HepG2 (cell line): ENCODE data around the gene INSYN2B. TPM values are rescaled to one million over a fixed set of nuclear protein-coding genes. Genes with fewer than 3 reads are reported as not detected.

Source experiments
- ARID4A ChIP-seq: sonication (generic); formaldehyde crosslinking; IDR thresholded peaks from 2 replicates; pipeline ENCODE4 v1.5.0; 2020; ENCODE audit warnings: mild to moderate bottlenecking, missing genetic modification reagents, borderline replicate concordance
- EED ChIP-seq: sonication (generic); formaldehyde crosslinking; IDR thresholded peaks from 2 replicates; pipeline ENCODE4 v1.5.0; 2020; ENCODE audit warnings: mild to moderate bottlenecking, missing genetic modification reagents
- HHEX ChIP-seq: IDR thresholded peaks from 2 replicates; pipeline ENCODE4 v1.6.1; 2016; ENCODE audit warnings: control low read depth
- HMGXB4 ChIP-seq, 2 experiments: sonication (generic) in 1 of 2; formaldehyde crosslinking in 1 of 2; IDR thresholded peaks; 2 replicates each; pipeline versions ENCODE4 v1.4.0 to v1.6.1; 2018 to 2020; ENCODE audit warnings: missing genetic modification reagents in 2 of 2, borderline replicate concordance in 1 of 2, low read depth in 1 of 2, mild to moderate bottlenecking in 1 of 2, missing biosample characterization in 1 of 2
- IKZF1 ChIP-seq: fragments of 450-650 bp; IDR thresholded peaks from 2 replicates; pipeline ENCODE4 v1.7.1; 2016
- SIX4 ChIP-seq: sonication (generic); formaldehyde crosslinking; IDR thresholded peaks from 2 replicates; pipeline ENCODE4 v1.4.0; 2020; ENCODE audit warnings: missing genetic modification reagents
- ZHX2 ChIP-seq, 2 experiments: sonication (generic) in 1 of 2; formaldehyde crosslinking in 1 of 2; IDR thresholded peaks; 2 replicates each; pipeline versions ENCODE4 v1.6.1 to v1.9.0; 2014 to 2022; ENCODE audit warnings: antibody characterized with exemption in 1 of 2, borderline replicate concordance in 1 of 2, inconsistent platforms in 1 of 2, low read depth in 1 of 2, missing genetic modification reagents in 1 of 2
- ZNF407 ChIP-seq: sonication (generic); formaldehyde crosslinking; IDR thresholded peaks from one replicate; pipeline ENCODE4 v1.5.1; 2020; ENCODE audit warnings: mild to moderate bottlenecking, missing genetic modification reagents; ENCODE audit errors: not compliant biosample characterization
- polyA plus RNA-seq, 8 experiments: library from polyadenylated mRNA; depleted of rRNA in 3 of 8; stranded (reverse) in 7 of 8; unstranded in 1 of 8; fragments of >200 nt; fragmentation: Illumina TruSeq in 4 of 8; extraction: Trizol in 4 of 8; gene quantifications; 2 replicates each; pipeline versions ENCODE4 v1.2.1 to v1.2.3, GENCODE V29; 2011 to 2016; ENCODE audit warnings: low read depth in 4 of 8, missing spikeins in 1 of 8, mixed read lengths in 1 of 8; ENCODE audit not compliant: insufficient read depth in 1 of 8
- total RNA-seq, 5 experiments: library from RNA; depleted of rRNA; stranded (reverse); fragments of >200 nt; fragmentation: Illumina TruSeq; extraction: Trizol; gene quantifications; 2 replicates each; pipeline ENCODE4 v1.2.3, GENCODE V29; 2016; ENCODE audit warnings: low read depth in 1 of 5

Gene INSYN2B
- total and polyA plus RNA-seq, 2 of the 13 experiments (the other 11 are each of a cell fraction or from before 2014, with no cell fraction given): not detected

GRCh38 chr5:169935762-169936161, 44.5 kb downstream of the INSYN2B start (continued):
- TF ChIP-seq ARID4A: no peak
- TF ChIP-seq SIX4 (CRISPR knock-in tag): no peak
- TF ChIP-seq ZNF407 (CRISPR knock-in tag): no peak
- no peak for TF ChIP-seq HMGXB4 (CRISPR knock-in tag; IDR thresholded peaks at IDR 0.05; ENCODE audit: borderline replicate concordance in 1 of 2, low read depth in 1 of 2)
- no peak for TF ChIP-seq HHEX
- no peak for TF ChIP-seq ZHX2 (IDR thresholded peaks at IDR 0.05; ENCODE audit: low read depth)
- no peak for TF ChIP-seq ZHX2 (CRISPR knock-in tag; IDR thresholded peaks at IDR 0.05; ENCODE audit: borderline replicate concordance)
- TF ChIP-seq IKZF1: no peak
- TF ChIP-seq EED: no peak
